ENCODE measurements around the gene HTR7.

- TF ChIP-seq POLR2AphosphoS5 (IDR thresholded peaks at IDR 0.05; ENCODE audit: low read depth, low read length) (no peak), CTCF (IDR thresholded peaks at IDR 0.05) (no peak), REST (IDR thresholded peaks at IDR 0.05; ENCODE audit: insufficient read depth in 1 of 2, low read depth in 2 of 2, low read length in 1 of 2) (no peak), SIN3A (IDR thresholded peaks at IDR 0.05; ENCODE audit: borderline replicate concordance, insufficient read depth, low read depth, low read length) (no peak), TCF7L2 (IDR thresholded peaks at IDR 0.05; ENCODE audit: low read depth, low read length) (no peak)
These were observed 77.4 kb downstream of the HTR7 start for GRCh38 chr10:90780488-90780887.
